ENCODE measurements around the gene LINGO4. TPM values are rescaled to one million over a fixed set of nuclear protein-coding genes. Genes with fewer than 3 reads are reported as not detected.

LINGO4 gene
- total RNA-seq, 4 donors from 2014 or later: 0.19 TPM; not detected in 3

- ATAC-seq (ENCODE audit: low FRiP score) (no peak), DNase-seq (ENCODE audit: low spot score) (no peak)
- no peak for TF ChIP-seq CTCF (IDR thresholded peaks at IDR 0.05)
Measured at GRCh38 chr1:151809290-151809984, 4.2 kb upstream of the LINGO4 start.

GRCh38 chr1:151807766-151808165 lies 2.5 kb upstream of the LINGO4 start:
- TF ChIP-seq CTCF (IDR thresholded peaks at IDR 0.05): no peak
- DNase-seq (ENCODE audit: low spot score) (no peak), ATAC-seq (ENCODE audit: low FRiP score) (no peak)

- ATAC-seq (ENCODE audit: low FRiP score) (no peak), DNase-seq (ENCODE audit: low spot score) (no peak)
- TF ChIP-seq CTCF (IDR thresholded peaks at IDR 0.05): no peak
Measured at GRCh38 chr1:151807131-151807530, 1.9 kb upstream of the LINGO4 start.

GRCh38 chr1:151806170-151806569 lies 951 bp upstream of the LINGO4 start:
- ATAC-seq (ENCODE audit: low FRiP score) (no peak), DNase-seq (ENCODE audit: low spot score) (no peak)
- TF ChIP-seq CTCF (IDR thresholded peaks at IDR 0.05): no peak

- no peak for ATAC-seq (ENCODE audit: low FRiP score)
- TF ChIP-seq CTCF (IDR thresholded peaks at IDR 0.05): no peak
Measured at GRCh38 chr1:151803915-151804314, 1.3 kb downstream of the LINGO4 start.

GRCh38 chr1:151803164-151803563 lies 2.1 kb downstream of the LINGO4 start:
- DNase-seq (ENCODE audit: low spot score) (no peak), ATAC-seq (ENCODE audit: low FRiP score) (no peak)
- TF ChIP-seq CTCF (IDR thresholded peaks at IDR 0.05): no peak

More at GRCh38 chr1:151803915-151804314, 1.3 kb downstream of the LINGO4 start:
- DNase-seq (ENCODE audit: low spot score): no peak

GRCh38 chr1:151802372-151802771 lies 2.8 kb downstream of the LINGO4 start:
- no peak for DNase-seq (ENCODE audit: low spot score)
- TF ChIP-seq CTCF (IDR thresholded peaks at IDR 0.05): no peak
- no peak for ATAC-seq (ENCODE audit: low FRiP score)
